ENCODE data around the gene RNF157. TPM values are rescaled to one million over a fixed set of nuclear protein-coding genes. Genes with fewer than 3 reads are reported as not detected.

The RNF157 gene
- total RNA-seq, 1 experiment from 2014 or later, result 0.86 TPM

DNA sequence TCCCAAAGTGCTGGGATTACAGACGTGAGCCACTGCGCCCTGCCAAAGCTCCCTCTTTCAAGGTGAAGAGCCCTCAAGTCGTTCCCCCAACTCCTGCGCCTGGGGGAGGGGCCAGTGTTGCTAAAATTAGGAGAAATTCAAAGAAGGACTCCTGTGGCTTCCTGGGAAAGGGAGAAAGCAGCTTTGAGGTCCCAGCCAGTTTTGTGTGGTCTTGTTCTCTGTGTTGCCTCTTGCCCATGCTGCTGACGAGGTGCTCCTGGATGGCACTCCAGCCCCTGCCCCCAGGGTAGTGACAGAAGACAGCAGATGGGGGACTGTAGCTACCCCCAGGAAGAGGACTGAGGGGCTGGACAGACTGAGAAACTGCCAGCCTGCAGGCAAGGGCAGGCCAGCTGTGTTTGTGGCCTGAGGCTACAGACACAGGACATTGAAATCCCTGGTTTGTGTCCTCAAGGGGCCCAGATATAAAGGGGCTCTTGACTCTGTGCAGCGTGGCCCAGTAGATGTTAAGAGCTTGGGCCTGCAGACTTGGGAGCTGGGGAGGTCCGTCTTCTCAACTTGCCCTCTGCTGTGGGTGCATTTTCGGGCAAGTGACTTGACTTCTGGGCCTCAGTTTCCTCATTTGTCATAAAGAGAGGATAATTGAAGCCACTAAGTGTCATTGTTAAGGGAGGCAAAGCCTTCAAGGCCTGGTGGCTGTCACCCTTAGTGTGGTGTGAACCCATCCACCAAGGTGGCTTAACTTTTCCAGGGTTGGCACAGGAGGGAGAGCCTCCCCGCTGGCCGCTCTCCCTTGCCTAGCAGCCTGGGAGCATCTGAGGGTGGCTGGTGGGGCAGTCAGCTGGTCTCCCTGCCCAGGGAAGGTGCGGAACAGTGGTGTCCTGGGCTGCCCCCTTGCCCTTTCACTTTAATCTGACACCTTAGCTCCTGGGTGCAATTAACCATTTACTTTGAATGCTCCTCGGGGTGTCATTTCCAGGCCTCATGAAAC, 29.0 kb upstream of the RNF157 start:
- ATAC-seq, result no peak
- no peak overlapping the region for H3K9ac ChIP-seq (ENCODE audit: low read length)
- intact Hi-C loops (cut with micrococcal nuclease), result no loop called here
- no peaks in the 10 kb centered on the region for H3K9me3 ChIP-seq (ENCODE audit: control insufficient read depth in 1 of 2, insufficient read depth in 1 of 2, low read depth in 1 of 2, low read length in 2 of 2)
- no peaks in the 10 kb centered on the region for H4K20me1 ChIP-seq (ENCODE audit: insufficient read depth)
- peaks cover 3 to 21% of the 10 kb centered on the region in 2 experiments; a peak in 2 of 4 replicates for H3K36me3 ChIP-seq (ENCODE audit: control insufficient read depth in 1 of 2, insufficient read depth in 2 of 2, low read length in 2 of 2)
- BruUV-seq (replicated peaks), result no TSS peak
- peaks cover 11 to 21% of the 10 kb centered on the region in 2 experiments for H3K4me1 ChIP-seq (ENCODE audit: control insufficient read depth in 1 of 2, insufficient read depth in 2 of 2, low read length in 2 of 2)
- H3K27ac ChIP-seq (ENCODE audit: low read depth, low read length), result no peak overlapping the region
- DNase-seq (ENCODE audit: low read depth, low spot score), result no peak
- H3K4me3 ChIP-seq (replicated peaks in 1 of 2; ENCODE audit: low read depth in 1 of 2, low read length in 2 of 2), result no peak overlapping the region
- peaks cover 24% of the 10 kb centered on the region for H3K79me2 ChIP-seq (ENCODE audit: insufficient read depth, low read length)
- H2AFZ ChIP-seq (ENCODE audit: low read depth, low read length, poor library complexity, severe bottlenecking), result no peak overlapping the region
- no peak overlapping the region for H3K4me2 ChIP-seq (ENCODE audit: low read length)
- RAD21 ChIA-PET (ENCODE audit: low non-redundant PET in 1 of 2, low total read pairs in 2 of 2, uncharacterized antibody in 2 of 2, unreplicated experiment in 2 of 2), result no interaction called here
- H3K9me2 ChIP-seq (ENCODE audit: insufficient read depth), result no peaks in the 10 kb centered on the region
- CTCF ChIA-PET, result no interaction called here
- no peaks in the 10 kb centered on the region for H3K27me3 ChIP-seq (ENCODE audit: insufficient read depth, low read length)
- POLR2A ChIA-PET, result interaction anchor here (0.7 to 1.4 kb wide), 5 partner anchors 15 to 390 kb away, joined by 3 to 4 read pairs (median 3); no protein-coding TSS in a partner anchor
- TF ChIP-seq SP1 (IDR thresholded peaks at IDR 0.05; ENCODE audit: low read depth), result no peak
- no peak for TF ChIP-seq YY1 (IDR thresholded peaks at IDR 0.05; ENCODE audit: extremely low read depth, insufficient replicate concordance, low read depth, low read length)
- TF ChIP-seq RAD21 (IDR thresholded peaks at IDR 0.05; ENCODE audit: low read depth), result no peak
- no peak for TF ChIP-seq CTCF (IDR thresholded peaks at IDR 0.05 in 2 of 3, conservative IDR thresholded peaks at IDR 0.05 in 1 of 3; ENCODE audit: borderline replicate concordance in 1 of 3, insufficient read depth in 1 of 3, low read depth in 2 of 3, low read length in 2 of 3)
- TF ChIP-seq EGR1 (IDR thresholded peaks at IDR 0.05; ENCODE audit: low read depth), result no peak
- TF ChIP-seq SIN3A (IDR thresholded peaks at IDR 0.05; ENCODE audit: low read depth), result no peak
- TF ChIP-seq POLR2AphosphoS5 (IDR thresholded peaks at IDR 0.05; ENCODE audit: low read depth, low read length), result no peak; the same call in 1 of the 2 replicates
- TF ChIP-seq CEBPB (IDR thresholded peaks at IDR 0.05; ENCODE audit: low read depth), result no peak
- no peak for TF ChIP-seq POLR2A (IDR thresholded peaks at IDR 0.05; ENCODE audit: borderline replicate concordance, extremely low read depth, insufficient read depth, insufficient read length)
- no peak for TF ChIP-seq ZNF274 (IDR thresholded peaks at IDR 0.05; ENCODE audit: low read depth, low read length)
- no peak for TF ChIP-seq TCF7L2 (IDR thresholded peaks at IDR 0.05; ENCODE audit: borderline replicate concordance, extremely low read depth, insufficient read depth, insufficient read length)
- TF ChIP-seq EZH2phosphoT487 (IDR thresholded peaks at IDR 0.05; ENCODE audit: borderline replicate concordance), result no peak
- TF ChIP-seq ELF1 (IDR thresholded peaks at IDR 0.05; ENCODE audit: borderline replicate concordance, low read depth), result no peak
- TF ChIP-seq CBX3 (IDR thresholded peaks at IDR 0.05; ENCODE audit: low read depth), result no peak
- TF ChIP-seq ZFX (IDR thresholded peaks at IDR 0.05), result no peak
- no peak for TF ChIP-seq ZBTB33 (IDR thresholded peaks at IDR 0.05; ENCODE audit: extremely low read depth, insufficient replicate concordance, low read length)
- TF ChIP-seq FOSL1 (IDR thresholded peaks at IDR 0.05; ENCODE audit: low read depth), result no peak
- no peak for TF ChIP-seq MAX (IDR thresholded peaks at IDR 0.05)

Data from HCT116 (cell line).